ENCODE data around the gene RSL24D1.

DNA sequence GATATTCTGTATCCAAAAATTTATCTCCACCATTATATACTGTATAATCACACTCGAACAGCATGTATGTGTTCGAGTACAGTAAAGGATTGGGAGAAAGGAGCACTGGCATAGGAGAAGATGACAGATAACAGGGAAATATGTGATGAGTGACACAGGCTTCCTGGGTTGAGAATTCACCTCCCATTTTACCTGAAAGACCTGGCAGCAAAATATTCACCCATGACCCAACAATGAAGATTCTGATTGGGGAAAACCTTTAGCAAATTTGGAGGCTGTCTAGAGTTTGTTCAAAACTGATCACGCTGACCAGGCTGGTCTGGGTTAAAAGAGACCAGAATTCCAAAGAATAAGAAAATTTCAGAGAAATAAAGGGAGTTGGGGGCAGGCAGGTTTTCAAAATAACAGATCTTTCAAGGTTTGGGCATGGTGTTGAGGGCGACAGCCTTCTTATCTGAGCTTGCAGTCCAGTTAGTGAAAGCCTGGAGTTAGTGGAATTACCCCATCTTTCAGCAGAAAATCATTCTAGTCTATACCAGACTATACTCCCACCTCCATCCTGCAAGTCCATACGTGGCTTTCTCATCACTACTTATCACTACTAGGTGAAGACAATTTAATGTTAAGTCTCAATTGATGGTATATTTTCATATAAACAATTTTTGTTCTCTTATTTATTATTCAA lies 42.8 kb upstream of the RSL24D1 start:
- TF ChIP-seq, protein P1, sequence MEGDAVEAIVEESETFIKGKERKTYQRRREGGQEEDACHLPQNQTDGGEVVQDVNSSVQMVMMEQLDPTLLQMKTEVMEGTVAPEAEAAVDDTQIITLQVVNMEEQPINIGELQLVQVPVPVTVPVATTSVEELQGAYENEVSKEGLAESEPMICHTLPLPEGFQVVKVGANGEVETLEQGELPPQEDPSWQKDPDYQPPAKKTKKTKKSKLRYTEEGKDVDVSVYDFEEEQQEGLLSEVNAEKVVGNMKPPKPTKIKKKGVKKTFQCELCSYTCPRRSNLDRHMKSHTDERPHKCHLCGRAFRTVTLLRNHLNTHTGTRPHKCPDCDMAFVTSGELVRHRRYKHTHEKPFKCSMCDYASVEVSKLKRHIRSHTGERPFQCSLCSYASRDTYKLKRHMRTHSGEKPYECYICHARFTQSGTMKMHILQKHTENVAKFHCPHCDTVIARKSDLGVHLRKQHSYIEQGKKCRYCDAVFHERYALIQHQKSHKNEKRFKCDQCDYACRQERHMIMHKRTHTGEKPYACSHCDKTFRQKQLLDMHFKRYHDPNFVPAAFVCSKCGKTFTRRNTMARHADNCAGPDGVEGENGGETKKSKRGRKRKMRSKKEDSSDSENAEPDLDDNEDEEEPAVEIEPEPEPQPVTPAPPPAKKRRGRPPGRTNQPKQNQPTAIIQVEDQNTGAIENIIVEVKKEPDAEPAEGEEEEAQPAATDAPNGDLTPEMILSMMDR (IDR thresholded peaks at IDR 0.05): no peak
- TF ChIP-seq POLR2A (IDR thresholded peaks at IDR 0.05): no peak
